GM12891 (cell line): ENCODE data around the gene DCDC1.

Experiments
- POLR2A ChIP-seq: IDR thresholded peaks from 2 replicates; pipeline ENCODE4 v1.6.1; 2011; ENCODE audit warnings: low read depth, low read length, control low read depth
- POU2F2 ChIP-seq: IDR thresholded peaks from 2 replicates; pipeline ENCODE4 v1.6.1; 2011; ENCODE audit warnings: low read depth, mild to moderate bottlenecking, control low read depth, low read length, moderate library complexity

DNA sequence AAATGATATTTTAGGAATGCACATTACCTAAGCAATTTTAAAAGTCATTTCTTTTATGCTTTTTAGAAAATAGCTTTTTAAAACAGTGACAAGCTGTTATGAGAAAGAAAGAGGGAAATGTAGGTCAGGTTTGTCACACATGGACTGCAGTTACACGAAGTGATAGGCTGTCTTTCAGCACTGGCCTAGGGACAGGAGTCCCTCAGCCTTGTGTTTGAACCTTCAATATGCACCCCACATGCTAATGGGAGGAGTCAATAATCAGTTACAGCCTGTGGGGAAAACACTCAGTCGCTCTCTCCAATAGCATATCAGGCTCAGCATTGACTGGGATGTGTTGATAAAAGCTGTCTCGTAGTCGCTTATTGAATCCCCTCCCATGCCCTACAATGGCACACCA lies 45.9 kb upstream of the DCDC1 start:
- TF ChIP-seq POU2F2 (no peak), POLR2A (no peak)
